SH-SY5Y (cell line): ENCODE measurements around the gene SNED1.

ENCODE experiments used
- GATA2 ChIP-seq: IDR thresholded peaks from 2 replicates; pipeline ENCODE4 v1.6.1; 2011; ENCODE audit warnings: mild to moderate bottlenecking, low read depth, low read length
- GATA3 ChIP-seq: IDR thresholded peaks from 2 replicates; pipeline ENCODE4 v1.6.1; 2011; ENCODE audit warnings: low read depth, mild to moderate bottlenecking, low read length, moderate library complexity

The SNED1 gene

GRCh38 chr2:241092677-241093076 lies 94.3 kb downstream of the SNED1 start:
- TF ChIP-seq GATA2 (no peak), GATA3 (no peak)

- TF ChIP-seq GATA3 (no peak), GATA2 (no peak)
Measured at GRCh38 chr2:241094172-241094571, 95.8 kb downstream of the SNED1 start.

GRCh38 chr2:241094924-241095420 lies 96.6 kb downstream of the SNED1 start:
- TF ChIP-seq GATA3, result no peak
- TF ChIP-seq GATA2, result no peak

GRCh38 chr2:241095594-241096290 lies 97.3 kb downstream of the SNED1 start:
- TF ChIP-seq GATA2 (no peak), GATA3 (no peak)

- TF ChIP-seq GATA2 (no peak), GATA3 (no peak)
Measured at GRCh38 chr2:241096979-241097378, 98.6 kb downstream of the SNED1 start.

- TF ChIP-seq GATA2 (no peak), GATA3 (no peak)
Measured at GRCh38 chr2:241099246-241099645, 100.8 kb downstream of the SNED1 start.

GRCh38 chr2:241102239-241102803 lies 103.9 kb downstream of the SNED1 start, which contains the start of gene MTERF4:
TSS of gene MTERF4 (minus strand) at chr2:241102287. CDS start at chr2:241102273, 14 bp downstream.
- TF ChIP-seq GATA2 (no peak), GATA3 (no peak)

GRCh38 chr2:241103176-241103595 lies 104.8 kb downstream of the SNED1 start:
- no peak for TF ChIP-seq GATA2
- TF ChIP-seq GATA3, result no peak

- TF ChIP-seq GATA3 (no peak), GATA2 (no peak)
Measured at GRCh38 chr2:241105641-241106040, 107.2 kb downstream of the SNED1 start.

GRCh38 chr2:241107031-241107783 lies 108.8 kb downstream of the SNED1 start:
- TF ChIP-seq GATA3 (no peak), GATA2 (no peak)

- no peak for TF ChIP-seq GATA3
- TF ChIP-seq GATA2, result no peak
Measured at GRCh38 chr2:241108271-241109209, 110.1 kb downstream of the SNED1 start.

- TF ChIP-seq GATA3, result no peak
- no peak for TF ChIP-seq GATA2
Measured at GRCh38 chr2:241109210-241110088, 111.0 kb downstream of the SNED1 start.
